A549 (cell line): ENCODE data around the gene C16orf92. TPM values are rescaled to one million over a fixed set of nuclear protein-coding genes. Genes with fewer than 3 reads are reported as not detected.
A peak's percentile ranks its signal among the peaks of the same experiment; 100 is the strongest.

Experiments used
- ATAC-seq, 2 experiments: fragments of 200-7000 bp in 1 of 2; fragments of >200 bp in 1 of 2; cut with Nextera tagmentation in 1 of 2; cut with Tn5 transposase in 1 of 2; 3 replicates each; pipeline versions ENCODE4 v1.8.0 to v1.9.1; 2018 to 2020; ENCODE audit warnings: mild to moderate bottlenecking in 1 of 2, moderate library complexity in 1 of 2
- CTCF ChIA-PET: fragments of 300-600 bp; sonication (Branson Sonifier 250); formaldehyde crosslinking; extraction: SDS; loops from one replicate; lab custom pipeline; 2021; ENCODE audit warnings: antibody characterized with exemption, inconsistent platforms; lab: Yijun Ruan, JAX
- POLR2A ChIA-PET: fragments of 350-600 bp; formaldehyde crosslinking; extraction: SDS; loops from one replicate; lab custom pipeline; 2021; ENCODE audit warnings: antibody characterized with exemption, inconsistent platforms; lab: Yijun Ruan, JAX
- DNase-seq, 2 experiments: peaks; one replicate each; pipeline versions ENCODE4 v3.0.0 to v3.0.0-alpha.2; 2011 to 2016; ENCODE audit warnings: low read depth in 1 of 2, low spot score in 1 of 2
- FAIRE-seq: peaks from 2 replicates; lab custom pipeline; 2011; peaks lifted over from hg19 to GRCh38; lab: Jason Lieb, UNC
- H3K27ac ChIP-seq, 2 experiments: fragments of >200 bp; sonication (Bioruptor Twin); formaldehyde crosslinking; 3 replicates each; pipeline ENCODE4 v1.5.1; 2016 to 2017
- H3K4me1 ChIP-seq: fragments of >200 bp; sonication (Bioruptor Twin); formaldehyde crosslinking; 3 replicates; pipeline ENCODE4 v1.6.1; 2016
- H3K4me2 ChIP-seq: fragments of >200 bp; sonication (Bioruptor Twin); formaldehyde crosslinking; 3 replicates; pipeline ENCODE4 v1.6.1; 2016
- H3K4me3 ChIP-seq: fragments of >200 bp; sonication (Bioruptor Twin); formaldehyde crosslinking; 3 replicates; pipeline ENCODE4 v1.5.1; 2016
- H3K9me3 ChIP-seq: fragments of >200 bp; sonication (Bioruptor Twin); formaldehyde crosslinking; 3 replicates; pipeline ENCODE4 v1.6.1; 2016
- CBX8 ChIP-seq: fragments of 200-600 bp; sonication (generic); IDR thresholded peaks from 2 replicates; pipeline ENCODE4 v1.6.1; 2016
- EHF ChIP-seq: fragments of 250-450 bp; sonication (Bioruptor Pico); IDR thresholded peaks from 2 replicates; pipeline ENCODE4 v1.5.0; 2020; ENCODE audit warnings: mild to moderate bottlenecking
- ESRRA ChIP-seq: fragments of 150-350 bp; IDR thresholded peaks from 2 replicates; pipeline ENCODE4 v1.6.1; 2014; ENCODE audit warnings: mild to moderate bottlenecking, low read length, borderline replicate concordance
- GATA3 ChIP-seq: IDR thresholded peaks from 2 replicates; pipeline ENCODE4 v1.6.1; 2012; ENCODE audit warnings: borderline replicate concordance
- HMGXB4 ChIP-seq: fragments of 250-450 bp; sonication (Bioruptor Pico); IDR thresholded peaks from 2 replicates; pipeline ENCODE4 v1.5.0; 2021; ENCODE audit warnings: mild to moderate bottlenecking, moderate library complexity, borderline replicate concordance
- KDM1A ChIP-seq: fragments of 200-600 bp; sonication (generic); IDR thresholded peaks from 2 replicates; pipeline ENCODE4 v1.6.1; 2016; ENCODE audit warnings: low read depth, mild to moderate bottlenecking
- MYC ChIP-seq: IDR thresholded peaks from 2 replicates; pipeline ENCODE4 v1.6.1; 2012; ENCODE audit warnings: mild to moderate bottlenecking, inconsistent platforms, low read length, improper control_type of control experiment, borderline replicate concordance
- NFE2L2 ChIP-seq: fragments of 150-350 bp; conservative IDR thresholded peaks from 2 replicates; pipeline ENCODE4 v1.6.1; 2014; ENCODE audit warnings: low read length
- PHF8 ChIP-seq: fragments of 200-600 bp; sonication (generic); IDR thresholded peaks from 2 replicates; pipeline ENCODE4 v1.6.1; 2016; ENCODE audit warnings: low read depth, mild to moderate bottlenecking, antibody characterized with exemption, moderate library complexity, borderline replicate concordance
- POLR2AphosphoS2 ChIP-seq: conservative IDR thresholded peaks from 2 replicates; pipeline ENCODE4 v1.6.1; 2012; ENCODE audit warnings: low read length, improper control_type of control experiment, inconsistent platforms
- RFX5 ChIP-seq: fragments of 450-650 bp; IDR thresholded peaks from 2 replicates; pipeline ENCODE4 v1.7.1; 2014; ENCODE audit warnings: antibody characterized with exemption, mild to moderate bottlenecking, moderate library complexity
- TFCP2L1 ChIP-seq: fragments of 250-450 bp; sonication (Bioruptor Pico); IDR thresholded peaks from 2 replicates; pipeline ENCODE4 v1.5.0; 2021; ENCODE audit warnings: mild to moderate bottlenecking
- TP53 ChIP-seq: fragments of 250-450 bp; sonication (Bioruptor Pico); IDR thresholded peaks from 2 replicates; pipeline ENCODE4 v1.5.0; 2021; ENCODE audit warnings: mild to moderate bottlenecking, moderate library complexity
- ZC3H11A ChIP-seq: fragments of 450-650 bp; IDR thresholded peaks from 2 replicates; pipeline ENCODE4 v1.6.1; 2014; ENCODE audit warnings: antibody characterized with exemption, mild to moderate bottlenecking
- ZSCAN20 ChIP-seq: fragments of 250-450 bp; sonication (Bioruptor Pico); IDR thresholded peaks from 2 replicates; pipeline ENCODE4 v1.8.0; 2022; ENCODE audit warnings: mild to moderate bottlenecking, moderate library complexity
- WGBS: methylation state at CpG from one replicate; pipeline ENCODE4 v1.1.6; 2017; ENCODE audit errors: missing lambda C conversion rate; 5-methylcytosine and 5-hydroxymethylcytosine counted together
- polyA plus RNA-seq, 4 experiments: library from polyadenylated mRNA; depleted of rRNA in 3 of 4; stranded (reverse); fragments of >200 nt; fragmentation: RNase III in 1 of 4; extraction: RNeasy Plus Mini Kit Qiagen cat#74134 plus additional on column Dnase treatment in 1 of 4; gene quantifications; 2 replicates in 3 of 4; 3 replicates in 1 of 4; pipeline ENCODE4 v1.2.3, GENCODE V29; 2011 to 2017
- TF ChIP-seq, protein P1 (sequence below): fragments of 250-450 bp; sonication (Bioruptor Pico); IDR thresholded peaks from 2 replicates; pipeline ENCODE4 v1.5.0; 2020; ENCODE audit warnings: low read depth, mild to moderate bottlenecking, moderate library complexity

The C16orf92 gene
- polyA plus RNA-seq, 2 of the 4 experiments (the other 2 are of a cell fraction): not detected

- ChIA-PET POLR2A (interaction anchor here (1.1 kb wide), 1 partner anchor 82 kb away, joined by 4 read pairs; the partner anchor contains the start of gene KCTD13), CTCF (interaction anchor here (0.6 to 3.2 kb wide), 12 partner anchors 14 to 316 kb away, joined by 3 to 12 read pairs (median 5); partner anchors contain the start of genes CDIPT, TAOK2 and TMEM219)
- H3K4me2 ChIP-seq: no peak overlapping the region
- no peak for DNase-seq
- TF ChIP-seq PHF8: no peak
- TF ChIP-seq ZSCAN20 (CRISPR knock-in tag): no peak
- TF ChIP-seq, all 56 proteins: peak for 0
- H3K4me1 ChIP-seq: peaks cover 11% of the 10 kb centered on the region; the same call in 2 of the 3 replicates
- ATAC-seq (no peak), FAIRE-seq (no peak)
- no peak overlapping the region for H3K4me3 ChIP-seq
- 78% methylated on average over 11 of the region's 11 CpGs for WGBS
- no peaks in the 10 kb centered on the region for H3K9me3 ChIP-seq
- no peak overlapping the region for H3K27ac ChIP-seq
Observed at GRCh38 chr16:30007378-30007895, 15.6 kb upstream of the C16orf92 start.

GRCh38 chr16:30009085-30009862 is 13.7 kb upstream of the C16orf92 start:
- peaks cover 11% of the 10 kb centered on the region; the same call in 2 of the 3 replicates for H3K4me1 ChIP-seq
- ATAC-seq (peak in 1 of 2 experiments; percentile 7; a peak in 2 of 6 replicates), DNase-seq (no peak), FAIRE-seq (no peak)
- ChIA-PET POLR2A (no interaction called here), CTCF (interaction anchor here (1.0 to 3.2 kb wide), 7 partner anchors 12 to 148 kb away, joined by 3 to 9 read pairs (median 5); partner anchors contain the start of genes ASPHD1 and CDIPT)
- no peak overlapping the region for H3K27ac ChIP-seq
- H3K9me3 ChIP-seq: no peaks in the 10 kb centered on the region
- 82% methylated on average over 23 of the region's 26 CpGs for WGBS
- no peak overlapping the region for H3K4me3 ChIP-seq
- H3K4me2 ChIP-seq: no peak overlapping the region
- TF ChIP-seq ESRRA (no peak), GATA3 (no peak), ZSCAN20 (CRISPR knock-in tag) (no peak), NFE2L2 (no peak), KDM1A (no peak), RFX5 (no peak), TP53 (CRISPR knock-in tag) (no peak), TFCP2L1 (no peak), CBX8 (no peak), EHF (CRISPR knock-in tag) (no peak), POLR2AphosphoS2 (no peak), ZC3H11A (no peak), HMGXB4 (CRISPR knock-in tag) (no peak)

GRCh38 chr16:30009990-30010843 is 12.8 kb upstream of the C16orf92 start:
- peak overlapping the region; percentile 62 for H3K4me3 ChIP-seq
- POLR2A ChIA-PET: no interaction called here
- TF ChIP-seq, protein P1, sequence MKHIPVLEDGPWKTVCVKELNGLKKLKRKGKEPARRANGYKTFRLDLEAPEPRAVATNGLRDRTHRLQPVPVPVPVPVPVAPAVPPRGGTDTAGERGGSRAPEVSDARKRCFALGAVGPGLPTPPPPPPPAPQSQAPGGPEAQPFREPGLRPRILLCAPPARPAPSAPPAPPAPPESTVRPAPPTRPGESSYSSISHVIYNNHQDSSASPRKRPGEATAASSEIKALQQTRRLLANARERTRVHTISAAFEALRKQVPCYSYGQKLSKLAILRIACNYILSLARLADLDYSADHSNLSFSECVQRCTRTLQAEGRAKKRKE: no peak
- TF ChIP-seq MYC: no peak

More at GRCh38 chr16:30009990-30010843, 12.8 kb upstream of the C16orf92 start:
- peak in 1 of 2 experiments; percentile 18; a peak in 3 of 6 replicates for ATAC-seq
- CTCF ChIA-PET: interaction anchor here (1.0 to 3.2 kb wide), 7 partner anchors 11 to 149 kb away, joined by 3 to 9 read pairs (median 4); partner anchors contain the start of genes ASPHD1 and CDIPT
- no peak for DNase-seq
- Histone ChIP-seq H3K27ac (peak overlapping the region; percentile 48 to 82; a peak in 4 of 6 replicates), H3K9me3 (no peaks in the 10 kb centered on the region), H3K4me2 (peak overlapping the region; percentile 91), H3K4me1 (peaks cover 5% of the 10 kb centered on the region; the same call in 2 of the 3 replicates)
- no peak for FAIRE-seq
- WGBS: 84% methylated on average over 26 of the region's 34 CpGs
